Measurements from ENCODE around the gene TLE3.
"Not testable (repeated sequence)": the region's sequence is repeated elsewhere in the genome, so short reads cannot be mapped to it uniquely, and the experiment has no call there.

The TLE3 gene

GRCh38 chr15:70125605-70126004, 27.9 kb upstream of the TLE3 start:
- no peak for DNase-seq

- no peak for DNase-seq
Observed at GRCh38 chr15:70121624-70122302, 24.0 kb upstream of the TLE3 start.

GRCh38 chr15:70120958-70121623, 23.4 kb upstream of the TLE3 start:
- no peak for DNase-seq

GRCh38 chr15:70119911-70120508, 22.3 kb upstream of the TLE3 start:
- DNase-seq, result no peak

GRCh38 chr15:70118599-70118998, 20.9 kb upstream of the TLE3 start:
- no peak for DNase-seq

GRCh38 chr15:70116317-70116716, 18.6 kb upstream of the TLE3 start:
- DNase-seq, result no peak

- DNase-seq, result no peak
Observed at GRCh38 chr15:70114221-70114620, 16.5 kb upstream of the TLE3 start.

- no peak for DNase-seq
Observed at GRCh38 chr15:70113304-70113700, 15.6 kb upstream of the TLE3 start.

GRCh38 chr15:70112572-70113303, 15.0 kb upstream of the TLE3 start:
- DNase-seq, result not testable (repeated sequence)

- no peak for DNase-seq
Observed at GRCh38 chr15:70112074-70112395, 14.3 kb upstream of the TLE3 start.

GRCh38 chr15:70111203-70112073, 13.7 kb upstream of the TLE3 start:
- DNase-seq, result peak; percentile 72

- no peak for DNase-seq
Observed at GRCh38 chr15:70109978-70110377, 12.3 kb upstream of the TLE3 start.

- no peak for DNase-seq
Observed at GRCh38 chr15:70109531-70109930, 11.8 kb upstream of the TLE3 start.

- DNase-seq, result no peak
Observed at GRCh38 chr15:70103880-70104626, 6.3 kb upstream of the TLE3 start.

GRCh38 chr15:70102827-70103226, 5.1 kb upstream of the TLE3 start:
- no peak for DNase-seq

GRCh38 chr15:70101459-70102113, 3.9 kb upstream of the TLE3 start:
- peak; percentile 67 for DNase-seq

GRCh38 chr15:70100474-70101341, 3.0 kb upstream of the TLE3 start:
- peak; percentile 23 for DNase-seq

- no peak for DNase-seq
Observed at GRCh38 chr15:70099967-70100473, 2.3 kb upstream of the TLE3 start.

- DNase-seq, result peak; percentile 98
Observed at GRCh38 chr15:70099167-70099966, 1.6 kb upstream of the TLE3 start.

Measured in NCI-H1092 (cell line).